Ishikawa (cell line): Measurements from ENCODE around the gene THSD4.

Experiments
- CEBPB ChIP-seq: IDR thresholded peaks from 2 replicates; pipeline ENCODE4 v1.6.1; 2012
- CREB1 ChIP-seq: IDR thresholded peaks from 2 replicates; pipeline ENCODE4 v1.6.1; 2012; ENCODE audit warnings: low read depth
- EGR1 ChIP-seq: IDR thresholded peaks from 2 replicates; pipeline ENCODE4 v1.6.1; 2012
- EP300 ChIP-seq: IDR thresholded peaks from 2 replicates; pipeline ENCODE4 v1.6.1; 2012; ENCODE audit warnings: borderline replicate concordance
- FOXM1 ChIP-seq: IDR thresholded peaks from 2 replicates; pipeline ENCODE4 v1.6.1; 2012; ENCODE audit warnings: low read depth, borderline replicate concordance
- NFIC ChIP-seq: IDR thresholded peaks from 2 replicates; pipeline ENCODE4 v1.6.1; 2012
- RAD21 ChIP-seq: IDR thresholded peaks from 2 replicates; pipeline ENCODE4 v1.6.1; 2012; ENCODE audit warnings: low read depth
- REST ChIP-seq: IDR thresholded peaks from 2 replicates; pipeline ENCODE4 v1.6.1; 2012; ENCODE audit warnings: low read depth, mild to moderate bottlenecking
- TAF1 ChIP-seq: IDR thresholded peaks from 2 replicates; pipeline ENCODE4 v1.6.1; 2012; ENCODE audit warnings: low read depth, mild to moderate bottlenecking
- TCF12 ChIP-seq: IDR thresholded peaks from 2 replicates; pipeline ENCODE4 v1.6.1; 2012; ENCODE audit warnings: low read depth
- TEAD4 ChIP-seq: IDR thresholded peaks from 2 replicates; pipeline ENCODE4 v1.6.1; 2012
- YY1 ChIP-seq: IDR thresholded peaks from 2 replicates; pipeline ENCODE4 v1.6.1; 2012; ENCODE audit warnings: low read depth
- TF ChIP-seq, protein P1 (sequence below): IDR thresholded peaks from 2 replicates; pipeline ENCODE4 v1.6.1; 2012
- TF ChIP-seq, protein P2 (sequence below): IDR thresholded peaks from 2 replicates; pipeline ENCODE4 v1.6.1; 2012

- TF ChIP-seq NFIC (no peak), CREB1 (no peak), RAD21 (peak; percentile 96), EGR1 (no peak), FOXM1 (no peak), TAF1 (no peak), YY1 (no peak), EP300 (no peak), CEBPB (no peak), REST (no peak), TCF12 (no peak), TEAD4 (no peak)
- TF ChIP-seq, protein P1, sequence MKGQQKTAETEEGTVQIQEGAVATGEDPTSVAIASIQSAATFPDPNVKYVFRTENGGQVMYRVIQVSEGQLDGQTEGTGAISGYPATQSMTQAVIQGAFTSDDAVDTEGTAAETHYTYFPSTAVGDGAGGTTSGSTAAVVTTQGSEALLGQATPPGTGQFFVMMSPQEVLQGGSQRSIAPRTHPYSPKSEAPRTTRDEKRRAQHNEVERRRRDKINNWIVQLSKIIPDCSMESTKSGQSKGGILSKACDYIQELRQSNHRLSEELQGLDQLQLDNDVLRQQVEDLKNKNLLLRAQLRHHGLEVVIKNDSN, result no peak
- TF ChIP-seq, protein P2, sequence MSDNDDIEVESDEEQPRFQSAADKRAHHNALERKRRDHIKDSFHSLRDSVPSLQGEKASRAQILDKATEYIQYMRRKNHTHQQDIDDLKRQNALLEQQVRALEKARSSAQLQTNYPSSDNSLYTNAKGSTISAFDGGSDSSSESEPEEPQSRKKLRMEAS, result no peak
Observed at GRCh38 chr15:71800835-71801745, 685.8 kb downstream of the THSD4 start.
